Panc1 (cell line): Measurements from ENCODE around the gene LHPP.

Experiments
- SIN3A ChIP-seq: IDR thresholded peaks from 2 replicates; pipeline ENCODE4 v1.6.1; 2012; ENCODE audit warnings: low read depth, mild to moderate bottlenecking, low read length, moderate library complexity, borderline replicate concordance; ENCODE audit not compliant: insufficient read depth
- TCF7L2 ChIP-seq: IDR thresholded peaks from 2 replicates; pipeline ENCODE4 v1.6.1; 2011; ENCODE audit warnings: mild to moderate bottlenecking, low read depth, low read length, inconsistent platforms
- TF ChIP-seq, protein P1 (sequence below): fragments of 450-650 bp; IDR thresholded peaks from 2 replicates; pipeline ENCODE4 v1.5.1; 2017; ENCODE audit warnings: mild to moderate bottlenecking

DNA sequence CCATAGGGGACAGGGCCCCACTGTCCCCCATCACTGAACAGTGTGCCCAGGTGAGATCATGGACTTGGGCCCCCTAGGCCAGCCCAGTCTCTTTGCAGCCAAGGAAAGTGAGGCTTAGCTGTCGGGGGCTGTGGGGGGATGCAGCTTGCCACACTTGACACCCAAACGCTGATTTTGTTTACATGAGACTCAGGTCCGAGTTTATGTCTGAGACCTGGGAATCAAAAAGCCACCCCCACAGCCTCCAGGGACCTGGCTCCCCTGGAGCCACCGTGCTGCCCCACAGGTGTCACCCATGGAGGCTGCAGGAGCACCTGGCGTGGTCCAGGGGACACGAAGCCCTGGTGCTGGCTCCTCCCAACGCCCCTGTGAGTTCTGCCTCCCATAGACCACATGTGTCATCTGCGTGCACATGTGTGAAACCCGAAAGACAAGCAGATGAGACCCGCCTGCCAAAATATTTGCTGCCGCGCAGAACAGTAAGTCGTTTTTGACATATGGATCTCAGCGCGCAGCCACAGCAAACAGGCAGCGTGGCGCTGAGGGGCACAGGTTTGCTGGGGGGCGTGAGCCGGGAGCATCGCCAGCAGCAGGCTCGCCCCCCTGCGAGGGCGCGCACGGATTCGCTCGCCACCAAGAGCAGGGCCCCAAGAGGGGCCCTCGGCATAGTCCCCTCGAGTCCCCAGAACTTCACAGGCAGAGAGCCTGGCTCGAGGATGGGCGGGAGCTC lies 112.3 kb downstream of the LHPP start:
- TF ChIP-seq SIN3A (no peak), TCF7L2 (no peak)
- TF ChIP-seq, protein P1, sequence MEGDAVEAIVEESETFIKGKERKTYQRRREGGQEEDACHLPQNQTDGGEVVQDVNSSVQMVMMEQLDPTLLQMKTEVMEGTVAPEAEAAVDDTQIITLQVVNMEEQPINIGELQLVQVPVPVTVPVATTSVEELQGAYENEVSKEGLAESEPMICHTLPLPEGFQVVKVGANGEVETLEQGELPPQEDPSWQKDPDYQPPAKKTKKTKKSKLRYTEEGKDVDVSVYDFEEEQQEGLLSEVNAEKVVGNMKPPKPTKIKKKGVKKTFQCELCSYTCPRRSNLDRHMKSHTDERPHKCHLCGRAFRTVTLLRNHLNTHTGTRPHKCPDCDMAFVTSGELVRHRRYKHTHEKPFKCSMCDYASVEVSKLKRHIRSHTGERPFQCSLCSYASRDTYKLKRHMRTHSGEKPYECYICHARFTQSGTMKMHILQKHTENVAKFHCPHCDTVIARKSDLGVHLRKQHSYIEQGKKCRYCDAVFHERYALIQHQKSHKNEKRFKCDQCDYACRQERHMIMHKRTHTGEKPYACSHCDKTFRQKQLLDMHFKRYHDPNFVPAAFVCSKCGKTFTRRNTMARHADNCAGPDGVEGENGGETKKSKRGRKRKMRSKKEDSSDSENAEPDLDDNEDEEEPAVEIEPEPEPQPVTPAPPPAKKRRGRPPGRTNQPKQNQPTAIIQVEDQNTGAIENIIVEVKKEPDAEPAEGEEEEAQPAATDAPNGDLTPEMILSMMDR = no peak
